KMS-11 (cell line): ENCODE results near the gene RNF167.

Experiments used
- H2AFZ ChIP-seq: fragments of 200-600 bp; sonication (generic); 2 replicates; pipeline ENCODE4 v1.6.1; 2016; ENCODE audit warnings: antibody characterized with exemption, mixed run types, low read depth
- H3K27ac ChIP-seq: fragments of 200-600 bp; sonication (generic); 2 replicates; pipeline ENCODE4 v1.6.1; 2016; ENCODE audit warnings: mild to moderate bottlenecking, mixed run types
- H3K27me3 ChIP-seq: fragments of 200-600 bp; sonication (generic); 2 replicates; pipeline ENCODE4 v1.6.1; 2017; ENCODE audit warnings: mild to moderate bottlenecking, low read depth, mixed run types, moderate library complexity; ENCODE audit not compliant: insufficient read depth
- H3K36me3 ChIP-seq: fragments of 200-600 bp; sonication (generic); 2 replicates; pipeline ENCODE4 v1.6.1; 2017; ENCODE audit warnings: mild to moderate bottlenecking, mixed run types; ENCODE audit not compliant: insufficient read depth
- H3K4me1 ChIP-seq: fragments of 200-600 bp; sonication (generic); 2 replicates; pipeline ENCODE4 v1.6.1; 2016; ENCODE audit warnings: mild to moderate bottlenecking, low read depth, mixed run types; ENCODE audit not compliant: poor library complexity, severe bottlenecking
- H3K4me2 ChIP-seq: fragments of 200-600 bp; sonication (generic); 2 replicates; pipeline ENCODE4 v1.7.0; 2016; ENCODE audit warnings: mild to moderate bottlenecking, mixed run types
- H3K4me3 ChIP-seq: fragments of 200-600 bp; sonication (generic); IDR thresholded peaks from 2 replicates; pipeline ENCODE4 v1.6.1; 2017; ENCODE audit warnings: low read depth, low read length, mixed read lengths; ENCODE audit not compliant: insufficient read depth
- H3K79me2 ChIP-seq: fragments of 200-600 bp; sonication (generic); 2 replicates; pipeline ENCODE4 v1.6.1; 2016; ENCODE audit warnings: low read depth, mixed run types; ENCODE audit not compliant: insufficient read depth
- H3K9ac ChIP-seq: fragments of 200-600 bp; sonication (generic); 2 replicates; pipeline ENCODE4 v1.6.1; 2016; ENCODE audit warnings: mild to moderate bottlenecking, mixed run types
- H4K20me1 ChIP-seq: fragments of 200-600 bp; sonication (generic); 2 replicates; pipeline ENCODE4 v1.6.1; 2016; ENCODE audit warnings: mild to moderate bottlenecking, mixed run types; ENCODE audit not compliant: insufficient read depth
- TF ChIP-seq, protein P1 (sequence below): fragments of 200-600 bp; sonication (generic); conservative IDR thresholded peaks from 2 replicates; pipeline ENCODE4 v1.6.1; 2017; ENCODE audit warnings: low read depth, mild to moderate bottlenecking, antibody characterized with exemption, low read length, moderate library complexity, mixed read lengths

The RNF167 gene

DNA sequence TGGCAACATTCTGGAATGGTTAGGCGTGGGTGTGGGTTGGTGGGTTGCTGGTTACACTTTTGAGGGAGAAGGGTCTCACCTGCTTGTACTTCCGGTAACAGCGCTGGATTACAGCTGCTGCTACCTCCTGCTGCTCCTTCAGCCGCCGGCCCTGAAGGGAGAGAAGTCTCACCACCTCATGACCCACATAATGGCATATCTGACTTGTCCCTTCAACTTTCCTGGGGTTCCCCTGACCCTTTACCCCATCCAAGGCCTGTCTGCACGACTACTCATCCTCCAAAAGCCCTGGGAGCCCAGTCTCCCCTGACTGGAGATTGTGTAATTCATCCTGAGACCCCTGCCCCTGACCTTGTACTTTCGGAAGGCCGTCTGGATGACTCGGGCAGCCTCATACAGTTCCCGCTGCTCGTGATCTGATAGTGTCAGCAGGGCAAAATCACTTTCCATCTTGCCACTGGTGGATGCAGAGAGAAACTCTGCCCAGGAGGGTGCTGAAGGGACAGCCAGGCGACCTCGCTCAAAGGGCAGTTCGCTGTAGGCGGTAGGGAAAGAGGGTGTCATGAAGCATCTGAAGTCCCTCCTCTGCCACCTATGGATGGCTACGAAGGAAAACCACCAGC, 29.6 kb downstream of the RNF167 start:
- TF ChIP-seq, protein P1, sequence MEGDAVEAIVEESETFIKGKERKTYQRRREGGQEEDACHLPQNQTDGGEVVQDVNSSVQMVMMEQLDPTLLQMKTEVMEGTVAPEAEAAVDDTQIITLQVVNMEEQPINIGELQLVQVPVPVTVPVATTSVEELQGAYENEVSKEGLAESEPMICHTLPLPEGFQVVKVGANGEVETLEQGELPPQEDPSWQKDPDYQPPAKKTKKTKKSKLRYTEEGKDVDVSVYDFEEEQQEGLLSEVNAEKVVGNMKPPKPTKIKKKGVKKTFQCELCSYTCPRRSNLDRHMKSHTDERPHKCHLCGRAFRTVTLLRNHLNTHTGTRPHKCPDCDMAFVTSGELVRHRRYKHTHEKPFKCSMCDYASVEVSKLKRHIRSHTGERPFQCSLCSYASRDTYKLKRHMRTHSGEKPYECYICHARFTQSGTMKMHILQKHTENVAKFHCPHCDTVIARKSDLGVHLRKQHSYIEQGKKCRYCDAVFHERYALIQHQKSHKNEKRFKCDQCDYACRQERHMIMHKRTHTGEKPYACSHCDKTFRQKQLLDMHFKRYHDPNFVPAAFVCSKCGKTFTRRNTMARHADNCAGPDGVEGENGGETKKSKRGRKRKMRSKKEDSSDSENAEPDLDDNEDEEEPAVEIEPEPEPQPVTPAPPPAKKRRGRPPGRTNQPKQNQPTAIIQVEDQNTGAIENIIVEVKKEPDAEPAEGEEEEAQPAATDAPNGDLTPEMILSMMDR = no peak
- H4K20me1 ChIP-seq = no peaks in the 10 kb centered on the region
- no peak overlapping the region for H3K4me3 ChIP-seq
- no peaks in the 10 kb centered on the region for H3K27me3 ChIP-seq
- H3K9ac ChIP-seq = no peak overlapping the region
- no peak overlapping the region for H3K4me2 ChIP-seq
- H3K4me1 ChIP-seq = no peaks in the 10 kb centered on the region
- no peak overlapping the region for H2AFZ ChIP-seq
- no peaks in the 10 kb centered on the region for H3K36me3 ChIP-seq
- no peak overlapping the region for H3K27ac ChIP-seq
- H3K79me2 ChIP-seq = no peaks in the 10 kb centered on the region

DNA sequence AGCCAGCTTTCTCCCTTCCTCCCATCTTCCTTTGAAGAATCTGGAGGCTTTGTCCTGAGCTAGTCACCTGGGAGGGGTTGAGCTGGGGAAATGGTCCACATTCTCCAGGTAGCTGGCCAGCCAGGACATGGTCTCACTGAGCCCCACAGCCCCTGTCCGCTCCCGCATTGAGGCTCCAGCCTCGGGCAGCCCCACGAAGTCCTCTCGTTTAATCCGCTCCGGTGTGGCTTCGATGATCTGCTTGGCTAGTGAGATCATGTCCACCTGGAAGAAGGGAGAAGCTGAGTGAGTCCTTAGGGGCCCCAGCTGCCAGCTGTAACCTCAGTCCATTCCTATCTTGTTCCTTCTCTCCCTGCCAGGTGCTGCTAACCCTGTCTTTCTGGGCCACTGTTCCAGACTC, 30.2 kb downstream of the RNF167 start:
- Histone ChIP-seq H3K27me3 (no peaks in the 10 kb centered on the region), H3K79me2 (no peaks in the 10 kb centered on the region), H3K27ac (no peak overlapping the region), H3K36me3 (no peaks in the 10 kb centered on the region), H2AFZ (no peak overlapping the region), H3K9ac (no peak overlapping the region), H3K4me2 (no peak overlapping the region), H4K20me1 (no peaks in the 10 kb centered on the region), H3K4me3 (no peak overlapping the region), H3K4me1 (no peaks in the 10 kb centered on the region)
- TF ChIP-seq, protein P1 = no peak

DNA sequence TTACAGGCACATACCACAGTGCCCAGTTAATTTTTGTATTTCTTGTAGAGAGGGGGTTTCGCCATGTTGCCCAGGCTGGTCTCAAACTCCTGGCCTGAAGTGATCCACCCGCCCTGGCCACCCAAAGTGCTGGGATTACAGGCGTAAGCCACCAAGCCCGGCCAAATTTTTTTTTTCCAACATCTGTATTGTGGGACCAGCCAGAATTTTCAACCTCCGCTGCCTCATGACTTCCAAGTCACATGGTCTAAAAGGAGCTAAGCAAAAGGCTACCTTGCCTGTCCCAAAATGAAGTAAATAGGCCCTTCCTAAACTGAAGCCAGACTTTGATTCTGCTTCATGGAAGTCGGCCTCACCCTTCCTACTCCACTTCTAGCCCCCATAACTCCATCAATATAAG, 31.8 kb downstream of the RNF167 start:
- Histone ChIP-seq H3K36me3 (no peaks in the 10 kb centered on the region), H2AFZ (no peak overlapping the region), H3K27me3 (no peaks in the 10 kb centered on the region), H3K4me1 (no peaks in the 10 kb centered on the region), H3K9ac (no peak overlapping the region), H4K20me1 (no peaks in the 10 kb centered on the region), H3K4me2 (no peak overlapping the region), H3K4me3 (no peak overlapping the region), H3K27ac (no peak overlapping the region), H3K79me2 (no peaks in the 10 kb centered on the region)
- TF ChIP-seq, protein P1 = no peak

DNA sequence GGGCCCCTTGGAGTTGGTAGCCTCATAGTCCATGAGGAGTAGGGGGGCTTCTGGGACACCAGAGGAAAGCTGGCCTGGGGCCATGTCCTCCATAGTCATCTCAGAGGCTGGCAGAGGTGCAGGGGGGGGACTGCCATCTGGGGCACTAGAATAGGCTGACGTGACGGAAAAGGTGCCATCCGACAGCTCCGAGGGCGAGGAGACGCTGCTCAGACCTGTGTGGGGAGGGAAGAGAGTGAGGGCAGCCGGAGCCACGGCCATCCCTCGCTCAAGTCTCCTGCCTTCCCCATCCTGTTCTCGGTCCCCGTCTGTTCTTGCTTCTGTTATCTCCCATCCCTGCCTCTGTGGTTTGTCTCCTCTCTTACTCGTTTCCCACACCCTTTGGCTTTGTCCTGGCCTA, 32.3 kb downstream of the RNF167 start:
- TF ChIP-seq, protein P1 = no peak
- Histone ChIP-seq H3K79me2 (no peaks in the 10 kb centered on the region), H3K4me3 (no peak overlapping the region), H3K27ac (no peak overlapping the region), H3K36me3 (no peaks in the 10 kb centered on the region), H3K27me3 (no peaks in the 10 kb centered on the region), H3K4me2 (no peak overlapping the region), H2AFZ (no peak overlapping the region), H3K9ac (no peak overlapping the region), H3K4me1 (no peaks in the 10 kb centered on the region), H4K20me1 (no peaks in the 10 kb centered on the region)
